ENCODE data around the gene ZSWIM4.
A peak's percentile ranks its signal among the peaks of the same experiment; 100 is the strongest.
"Not testable (repeated sequence)": the region's sequence is repeated elsewhere in the genome, so short reads cannot be mapped to it uniquely, and the experiment has no call there.

Gene ZSWIM4

DNA sequence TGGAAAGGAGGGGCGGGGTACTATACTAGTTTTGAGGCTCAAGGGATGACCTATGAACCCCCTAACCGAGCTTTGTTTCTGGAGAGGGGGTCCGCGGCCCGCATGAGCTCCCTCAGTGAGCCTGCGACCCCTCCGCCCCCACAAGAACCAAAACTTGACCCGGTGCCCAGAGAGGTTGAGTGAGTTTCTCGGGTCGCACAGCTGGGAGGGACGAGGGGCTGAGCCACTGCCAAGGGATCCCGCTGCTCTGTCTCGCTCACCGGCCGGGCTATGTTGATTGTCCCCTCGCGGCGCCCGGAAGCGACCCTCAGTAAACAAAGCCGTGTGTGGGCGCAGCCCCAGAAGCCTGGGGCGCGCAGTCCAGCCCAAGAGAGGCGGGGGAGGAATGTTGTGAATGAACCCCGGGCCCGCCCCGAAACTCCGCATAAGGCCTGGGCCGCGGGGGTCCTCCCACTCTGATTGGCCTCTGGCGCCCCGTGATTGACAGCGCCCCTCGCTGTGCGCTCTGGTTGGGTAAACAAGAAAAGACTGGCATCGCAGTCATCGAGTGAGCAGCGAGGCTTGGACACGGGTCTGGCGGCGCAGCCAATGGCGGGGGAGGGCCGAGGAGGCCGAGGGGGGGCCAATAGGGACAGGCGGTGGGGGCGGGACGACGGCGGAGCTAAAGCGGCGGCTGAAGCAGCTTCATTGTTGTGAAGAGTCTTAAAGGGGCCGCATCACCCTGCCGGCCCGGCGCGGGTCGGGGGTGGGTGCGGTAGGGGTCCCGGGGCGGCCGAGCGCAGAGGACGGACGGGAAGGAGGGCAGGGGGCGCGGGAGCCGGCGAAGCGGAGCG, at the start of gene ZSWIM4:
Gene ZSWIM4, plus strand, starts transcription at position 687 of the 833 bp plus-strand sequence. CDS start 206 bp downstream, outside the sequence.
- Histone ChIP-seq H3K4me3 (ENCODE audit: low read depth, low read length) (peak within 1 kb of the TSS; percentile 80), H3K27me3 (replicated peaks) (no peaks in the 10 kb centered on the region), H3K27ac (peak within 1 kb of the TSS; percentile 92), H3K36me3 (replicated peaks) (peaks cover 3% of the 10 kb centered on the region)
- DNase-seq, result peak; percentile 99
- TF ChIP-seq CTCF (IDR thresholded peaks at IDR 0.05; ENCODE audit: low read depth, low read length, missing control alignments), result no peak
- in situ Hi-C loops (cut with HindIII; ENCODE audit: low pct_ligation_motif_present, low sequenced_read_pairs), result no loop called here

DNA sequence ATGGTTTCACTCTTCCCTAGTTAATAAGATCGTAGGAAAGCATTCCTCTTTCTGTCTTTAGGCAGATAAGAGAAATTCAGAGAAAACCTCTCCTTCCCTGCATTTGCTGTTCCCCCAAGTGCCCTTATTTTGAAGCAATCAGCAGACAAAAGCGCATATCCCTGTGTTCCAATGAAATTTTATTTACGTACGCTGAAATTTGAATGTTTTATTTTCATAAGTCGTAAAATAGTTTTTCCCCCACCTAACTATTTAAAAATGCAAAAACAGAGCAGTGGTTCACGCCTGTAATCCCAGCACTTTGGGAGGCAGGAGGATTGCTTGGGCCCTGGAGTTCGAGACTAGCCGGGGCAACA, 48.2 kb upstream of the ZSWIM4 start:
- no peak for TF ChIP-seq CTCF (IDR thresholded peaks at IDR 0.05; ENCODE audit: low read depth, low read length, missing control alignments)
- no peak overlapping the region for H3K27ac ChIP-seq
- DNase-seq, result no peak
- in situ Hi-C loops (cut with HindIII; ENCODE audit: low pct_ligation_motif_present, low sequenced_read_pairs), result no loop called here
- H3K4me3 ChIP-seq (ENCODE audit: low read depth, low read length), result peak overlapping the region; percentile 81
- no peaks in the 10 kb centered on the region for H3K27me3 ChIP-seq (replicated peaks)
- H3K36me3 ChIP-seq (replicated peaks), result no peaks in the 10 kb centered on the region

DNA sequence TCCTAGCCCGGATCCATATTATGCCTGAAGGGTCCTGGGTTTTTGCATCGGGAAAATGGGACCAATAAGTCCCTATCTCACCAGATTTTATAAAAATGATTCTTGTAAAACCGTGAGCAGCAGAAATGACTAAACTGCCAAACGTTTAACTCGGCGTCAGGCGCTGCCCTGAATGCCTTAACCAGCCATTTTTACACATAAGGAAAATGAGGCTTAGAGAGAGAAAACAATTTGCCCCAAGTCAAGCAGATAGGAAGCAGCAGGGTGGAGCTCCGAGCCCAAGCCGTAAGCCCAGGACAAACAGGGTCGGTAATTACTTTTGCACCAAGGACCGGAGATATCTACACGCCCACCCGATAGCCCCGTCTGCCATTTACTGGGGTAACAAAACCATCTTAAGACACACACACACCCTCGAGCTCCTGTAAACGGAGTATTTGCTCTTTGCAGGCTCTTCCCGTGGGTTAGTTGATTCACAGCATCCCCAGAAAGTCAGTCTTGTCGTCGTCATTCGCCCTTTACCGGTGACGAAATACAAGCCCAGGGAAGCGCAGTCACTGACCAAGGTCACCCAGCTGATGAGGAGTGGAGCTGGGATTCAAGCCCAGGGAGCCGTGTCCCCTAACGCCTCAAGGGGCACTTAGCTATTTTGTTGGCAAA, 46.9 kb upstream of the ZSWIM4 start:
- peak overlapping the region; percentile 89 for H3K27ac ChIP-seq
- in situ Hi-C loops (cut with HindIII; ENCODE audit: low pct_ligation_motif_present, low sequenced_read_pairs), result no loop called here
- peak; percentile 42 for DNase-seq
- H3K4me3 ChIP-seq (ENCODE audit: low read depth, low read length), result peak overlapping the region; percentile 81
- H3K36me3 ChIP-seq (replicated peaks), result peaks cover 2% of the 10 kb centered on the region
- H3K27me3 ChIP-seq (replicated peaks), result no peaks in the 10 kb centered on the region
- no peak for TF ChIP-seq CTCF (IDR thresholded peaks at IDR 0.05; ENCODE audit: low read depth, low read length, missing control alignments)

DNA sequence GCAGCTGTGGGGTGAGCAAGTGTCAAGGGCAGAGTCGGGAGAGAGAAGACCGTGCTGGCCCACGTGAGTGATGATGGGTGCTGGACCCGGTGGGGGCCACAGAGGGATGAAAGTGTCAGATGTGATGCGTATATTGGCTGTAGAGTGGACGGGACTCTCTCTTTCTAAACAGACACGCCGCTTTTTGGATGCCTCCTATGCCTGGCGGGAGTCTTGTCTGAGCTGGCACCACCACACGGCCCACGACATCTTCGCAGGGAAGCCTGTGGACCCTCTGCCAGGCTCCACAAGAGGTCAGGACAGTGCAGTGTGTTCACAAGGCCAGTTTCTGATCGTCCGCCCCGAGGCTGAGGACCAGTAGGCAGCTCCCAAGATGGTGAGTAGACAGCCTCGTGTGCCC, 43.8 kb upstream of the ZSWIM4 start:
- Histone ChIP-seq H3K4me3 (ENCODE audit: low read depth, low read length) (no peak overlapping the region), H3K27me3 (replicated peaks) (no peaks in the 10 kb centered on the region)

DNA sequence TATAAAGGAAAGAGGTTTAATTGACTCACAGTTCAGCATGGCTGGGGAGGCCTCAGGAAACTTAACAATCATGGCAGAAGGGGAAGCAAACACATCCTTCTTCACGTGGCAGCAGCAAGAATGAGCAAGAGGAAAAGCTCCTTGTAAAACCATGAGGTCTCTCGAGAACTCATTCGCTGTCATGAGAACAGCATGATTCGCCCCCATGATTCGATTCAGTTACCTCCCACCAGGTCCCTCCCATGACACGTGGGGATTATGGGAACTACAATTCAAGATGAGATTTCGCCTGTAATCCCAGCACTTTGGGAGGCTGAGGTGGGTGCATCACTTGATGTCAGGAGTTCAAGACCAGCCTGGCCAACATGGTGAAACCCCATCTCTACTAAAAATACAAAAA, 41.6 kb upstream of the ZSWIM4 start:
- peaks cover 42% of the 10 kb centered on the region for H3K36me3 ChIP-seq (replicated peaks)
- H3K4me3 ChIP-seq (ENCODE audit: low read depth, low read length); H3K27ac ChIP-seq; H3K27me3 ChIP-seq (replicated peaks); in situ Hi-C loops (cut with HindIII; ENCODE audit: low pct_ligation_motif_present, low sequenced_read_pairs); DNase-seq: not testable (repeated sequence)

More for the DNA sequence above, 43.8 kb upstream of the ZSWIM4 start:
- no peak for DNase-seq
- Histone ChIP-seq H3K36me3 (replicated peaks) (peaks cover 25% of the 10 kb centered on the region), H3K27ac (no peak overlapping the region)
- in situ Hi-C loops (cut with HindIII; ENCODE audit: low pct_ligation_motif_present, low sequenced_read_pairs), result no loop called here
- no peak for TF ChIP-seq CTCF (IDR thresholded peaks at IDR 0.05; ENCODE audit: low read depth, low read length, missing control alignments)

DNA sequence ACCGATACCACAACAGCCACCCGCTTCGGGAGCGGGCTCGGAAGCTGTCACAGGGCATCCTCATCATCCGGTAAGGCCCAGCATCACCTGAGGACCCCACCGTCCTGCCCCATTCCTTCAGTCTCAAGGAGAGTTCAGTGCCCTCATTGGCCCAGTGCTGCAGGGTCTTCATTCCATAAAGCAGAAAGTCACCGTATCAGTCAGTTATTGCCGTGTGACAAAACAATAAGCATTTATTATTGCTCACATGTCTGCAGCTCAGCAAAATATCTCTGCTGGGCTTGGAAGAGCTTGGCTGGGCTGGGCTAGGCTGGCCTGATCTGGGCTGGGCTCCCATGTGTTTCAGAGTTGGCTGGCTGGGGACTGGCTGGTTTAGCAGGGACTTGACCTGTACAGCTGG, 39.0 kb upstream of the ZSWIM4 start:
- H3K4me3 ChIP-seq (ENCODE audit: low read depth, low read length), result no peak overlapping the region
- TF ChIP-seq CTCF (IDR thresholded peaks at IDR 0.05; ENCODE audit: low read depth, low read length, missing control alignments), result no peak
- H3K36me3 ChIP-seq (replicated peaks), result peaks cover 58% of the 10 kb centered on the region
- DNase-seq, result no peak
- H3K27ac ChIP-seq, result no peak overlapping the region
- H3K27me3 ChIP-seq (replicated peaks), result no peaks in the 10 kb centered on the region
- in situ Hi-C loops (cut with HindIII; ENCODE audit: low pct_ligation_motif_present, low sequenced_read_pairs), result no loop called here

All from brain microvascular endothelial cell (primary cell).